Glutamatergic neuron (in vitro differentiated cells): ENCODE measurements around the gene BORCS5. TPM values are rescaled to one million over a fixed set of nuclear protein-coding genes. Genes with fewer than 3 reads are reported as not detected.

Source experiments
- DNase-seq: peaks from one replicate; pipeline ENCODE4 v3.0.0; 2022
- H3K27ac Mint-ChIP-seq: one replicate; pipeline ENCODE4 v1.8.0; 2020; ENCODE audit warnings: mild to moderate bottlenecking, mixed read lengths, inconsistent platforms; ENCODE audit not compliant: unreplicated experiment
- H3K27me3 Mint-ChIP-seq: one replicate; pipeline ENCODE4 v1.8.0; 2020; ENCODE audit warnings: mild to moderate bottlenecking, moderate library complexity, mixed read lengths, inconsistent platforms; ENCODE audit not compliant: unreplicated experiment
- H3K36me3 Mint-ChIP-seq: one replicate; pipeline ENCODE4 v1.8.0; 2020; ENCODE audit warnings: mild to moderate bottlenecking, mixed read lengths, inconsistent platforms; ENCODE audit not compliant: unreplicated experiment
- H3K4me1 Mint-ChIP-seq: one replicate; pipeline ENCODE4 v1.8.0; 2020; ENCODE audit warnings: mild to moderate bottlenecking, low read depth, mixed read lengths, inconsistent platforms; ENCODE audit not compliant: unreplicated experiment
- H3K4me3 Mint-ChIP-seq: one replicate; pipeline ENCODE4 v1.8.0; 2020; ENCODE audit warnings: mild to moderate bottlenecking, mixed read lengths, inconsistent platforms; ENCODE audit not compliant: unreplicated experiment
- H3K9me3 Mint-ChIP-seq: one replicate; pipeline ENCODE4 v1.8.0; 2020; ENCODE audit warnings: mild to moderate bottlenecking, moderate library complexity, mixed read lengths, inconsistent platforms; ENCODE audit not compliant: unreplicated experiment
- CTCF ChIP-seq: fragments of 200-600 bp; sonication (generic); IDR thresholded peaks from one replicate; pipeline ENCODE4 v1.5.0; 2021; ENCODE audit not compliant: partially characterized antibody, unreplicated experiment
- total RNA-seq: library from RNA; stranded (reverse); fragmentation: NEBNext Ultra II Directional; extraction: Animal tissue kit (Norgen Biotek cat#: 25700); gene quantifications from one replicate; pipeline ENCODE4 v1.2.1, GENCODE V29; 2021; ENCODE audit not compliant: unreplicated experiment

The BORCS5 gene
- total RNA-seq, 1 donor from 2014 or later: 30.2 TPM

- peaks cover 2% of the 10 kb centered on the region for H3K27me3 Mint-ChIP-seq
- DNase-seq: no peak
- no peak for TF ChIP-seq CTCF
- peaks cover 14% of the 10 kb centered on the region for H3K4me1 Mint-ChIP-seq
- H3K27ac Mint-ChIP-seq: peak overlapping the region; percentile 77
- H3K9me3 Mint-ChIP-seq: no peaks in the 10 kb centered on the region
- H3K4me3 Mint-ChIP-seq: peak overlapping the region; percentile 43
- H3K36me3 Mint-ChIP-seq: no peaks in the 10 kb centered on the region
Observed at GRCh38 chr12:12505544-12506495, 148.9 kb downstream of the BORCS5 start.

GRCh38 chr12:12506496-12506890 is 149.6 kb downstream of the BORCS5 start:
- H3K4me1 Mint-ChIP-seq: peaks cover 14% of the 10 kb centered on the region
- no peaks in the 10 kb centered on the region for H3K36me3 Mint-ChIP-seq
- no peak for TF ChIP-seq CTCF
- H3K4me3 Mint-ChIP-seq: no peak overlapping the region
- H3K27me3 Mint-ChIP-seq: peaks cover 2% of the 10 kb centered on the region
- no peak for DNase-seq
- H3K27ac Mint-ChIP-seq: peak overlapping the region; percentile 44
- no peaks in the 10 kb centered on the region for H3K9me3 Mint-ChIP-seq

GRCh38 chr12:12507121-12507520 is 150.2 kb downstream of the BORCS5 start:
- peaks cover 2% of the 10 kb centered on the region for H3K27me3 Mint-ChIP-seq
- TF ChIP-seq CTCF: no peak
- no peak for DNase-seq
- no peak overlapping the region for H3K4me3 Mint-ChIP-seq
- H3K4me1 Mint-ChIP-seq: peaks cover 14% of the 10 kb centered on the region
- no peaks in the 10 kb centered on the region for H3K9me3 Mint-ChIP-seq
- no peaks in the 10 kb centered on the region for H3K36me3 Mint-ChIP-seq
- H3K27ac Mint-ChIP-seq: no peak overlapping the region

- no peak for DNase-seq
- Mint-ChIP-seq H3K27ac (no peak overlapping the region), H3K4me3 (no peak overlapping the region), H3K9me3 (no peaks in the 10 kb centered on the region), H3K4me1 (peaks cover 14% of the 10 kb centered on the region), H3K36me3 (no peaks in the 10 kb centered on the region), H3K27me3 (peaks cover 2% of the 10 kb centered on the region)
- TF ChIP-seq CTCF: no peak
Observed at GRCh38 chr12:12508612-12509011, 151.7 kb downstream of the BORCS5 start.

- no peaks in the 10 kb centered on the region for H3K9me3 Mint-ChIP-seq
- H3K27ac Mint-ChIP-seq: no peak overlapping the region
- DNase-seq: no peak
- H3K4me3 Mint-ChIP-seq: no peak overlapping the region
- TF ChIP-seq CTCF: no peak
- peaks cover 14% of the 10 kb centered on the region for H3K4me1 Mint-ChIP-seq
- H3K36me3 Mint-ChIP-seq: no peaks in the 10 kb centered on the region
- peaks cover 2% of the 10 kb centered on the region for H3K27me3 Mint-ChIP-seq
Observed at GRCh38 chr12:12510141-12510540, 153.3 kb downstream of the BORCS5 start.
